ENCODE results near the gene OCA2.

OCA2 gene

GRCh38 chr15:28051955-28052633, 47.0 kb downstream of the OCA2 start:
- no peak for TF ChIP-seq POLR2A (IDR thresholded peaks at IDR 0.05; ENCODE audit: low read depth, low read length)

GRCh38 chr15:28049581-28049980, 49.5 kb downstream of the OCA2 start:
- no peak for TF ChIP-seq POLR2A (IDR thresholded peaks at IDR 0.05; ENCODE audit: low read depth, low read length)
- DNase-seq (ENCODE audit: insufficient read length, low spot score) (no peak), FAIRE-seq (no peak)

More at GRCh38 chr15:28051955-28052633, 47.0 kb downstream of the OCA2 start:
- DNase-seq (ENCODE audit: insufficient read length, low spot score) (no peak), FAIRE-seq (no peak)

- FAIRE-seq, result no peak
Observed at GRCh38 chr15:28047277-28047676, 51.8 kb downstream of the OCA2 start.

GRCh38 chr15:28044121-28044672, 54.9 kb downstream of the OCA2 start:
- no peak for FAIRE-seq
- no peak for DNase-seq (ENCODE audit: insufficient read length, low spot score)
- TF ChIP-seq POLR2A (IDR thresholded peaks at IDR 0.05; ENCODE audit: low read depth, low read length), result no peak

More at GRCh38 chr15:28047277-28047676, 51.8 kb downstream of the OCA2 start:
- no peak for DNase-seq (ENCODE audit: insufficient read length, low spot score)
- no peak for TF ChIP-seq POLR2A (IDR thresholded peaks at IDR 0.05; ENCODE audit: low read depth, low read length)

- no peak for TF ChIP-seq POLR2A (IDR thresholded peaks at IDR 0.05; ENCODE audit: low read depth, low read length)
- DNase-seq (ENCODE audit: insufficient read length, low spot score), result no peak
- FAIRE-seq, result no peak
Observed at GRCh38 chr15:28043691-28044091, 55.4 kb downstream of the OCA2 start.

GRCh38 chr15:28037969-28038590, 61.0 kb downstream of the OCA2 start:
- FAIRE-seq, result no peak
- TF ChIP-seq POLR2A (IDR thresholded peaks at IDR 0.05; ENCODE audit: low read depth, low read length), result no peak
- DNase-seq (ENCODE audit: insufficient read length, low spot score), result no peak

- no peak for FAIRE-seq
Observed at GRCh38 chr15:28033443-28033842, 65.7 kb downstream of the OCA2 start.

GRCh38 chr15:28030801-28031200, 68.3 kb downstream of the OCA2 start:
- no peak for DNase-seq (ENCODE audit: insufficient read length, low spot score)
- TF ChIP-seq POLR2A (IDR thresholded peaks at IDR 0.05; ENCODE audit: low read depth, low read length), result no peak
- FAIRE-seq, result no peak

More at GRCh38 chr15:28033443-28033842, 65.7 kb downstream of the OCA2 start:
- no peak for DNase-seq (ENCODE audit: insufficient read length, low spot score)
- TF ChIP-seq POLR2A (IDR thresholded peaks at IDR 0.05; ENCODE audit: low read depth, low read length), result no peak

GRCh38 chr15:28027714-28028076, 71.4 kb downstream of the OCA2 start:
- no peak for FAIRE-seq
- DNase-seq (ENCODE audit: insufficient read length, low spot score), result no peak
- TF ChIP-seq POLR2A (IDR thresholded peaks at IDR 0.05; ENCODE audit: low read depth, low read length), result no peak

GRCh38 chr15:28026764-28027713, 72.1 kb downstream of the OCA2 start:
- no peak for DNase-seq (ENCODE audit: insufficient read length, low spot score)

GRCh38 chr15:28026221-28026620, 72.9 kb downstream of the OCA2 start:
- no peak for DNase-seq (ENCODE audit: insufficient read length, low spot score)
- FAIRE-seq, result no peak
- no peak for TF ChIP-seq POLR2A (IDR thresholded peaks at IDR 0.05; ENCODE audit: low read depth, low read length)

More at GRCh38 chr15:28026764-28027713, 72.1 kb downstream of the OCA2 start:
- FAIRE-seq, result no peak
- no peak for TF ChIP-seq POLR2A (IDR thresholded peaks at IDR 0.05; ENCODE audit: low read depth, low read length)

GRCh38 chr15:28025413-28025812, 73.7 kb downstream of the OCA2 start:
- FAIRE-seq (no peak), DNase-seq (ENCODE audit: insufficient read length, low spot score) (no peak)
- no peak for TF ChIP-seq POLR2A (IDR thresholded peaks at IDR 0.05; ENCODE audit: low read depth, low read length)

GRCh38 chr15:28024889-28025250, 74.2 kb downstream of the OCA2 start:
- no peak for TF ChIP-seq POLR2A (IDR thresholded peaks at IDR 0.05; ENCODE audit: low read depth, low read length)
- FAIRE-seq, result no peak
- DNase-seq (ENCODE audit: insufficient read length, low spot score), result no peak

Data from H54 (cell line).